ENCODE data around the gene MARVELD1.

DNA sequence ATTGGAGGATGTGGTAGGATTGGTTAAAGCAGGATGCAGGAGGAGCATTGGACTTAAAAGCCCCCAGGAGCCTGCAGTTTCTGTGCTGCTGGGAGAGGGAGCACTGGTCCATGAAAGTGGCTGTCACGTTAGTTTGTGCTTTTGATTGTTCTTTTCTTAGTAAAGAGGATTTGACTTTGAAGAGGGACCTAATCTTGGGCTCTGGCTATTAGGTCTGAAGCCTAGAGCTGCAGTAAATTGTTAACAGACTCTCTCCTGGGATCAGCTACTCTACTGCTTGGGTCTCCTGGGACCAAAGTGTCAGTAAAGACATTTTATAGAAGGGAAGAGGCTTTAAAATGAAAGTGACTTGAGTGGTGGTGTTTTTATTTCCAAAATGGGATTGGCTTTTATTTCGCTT is 27.1 kb downstream of the MARVELD1 start:
- TF ChIP-seq, protein P1, sequence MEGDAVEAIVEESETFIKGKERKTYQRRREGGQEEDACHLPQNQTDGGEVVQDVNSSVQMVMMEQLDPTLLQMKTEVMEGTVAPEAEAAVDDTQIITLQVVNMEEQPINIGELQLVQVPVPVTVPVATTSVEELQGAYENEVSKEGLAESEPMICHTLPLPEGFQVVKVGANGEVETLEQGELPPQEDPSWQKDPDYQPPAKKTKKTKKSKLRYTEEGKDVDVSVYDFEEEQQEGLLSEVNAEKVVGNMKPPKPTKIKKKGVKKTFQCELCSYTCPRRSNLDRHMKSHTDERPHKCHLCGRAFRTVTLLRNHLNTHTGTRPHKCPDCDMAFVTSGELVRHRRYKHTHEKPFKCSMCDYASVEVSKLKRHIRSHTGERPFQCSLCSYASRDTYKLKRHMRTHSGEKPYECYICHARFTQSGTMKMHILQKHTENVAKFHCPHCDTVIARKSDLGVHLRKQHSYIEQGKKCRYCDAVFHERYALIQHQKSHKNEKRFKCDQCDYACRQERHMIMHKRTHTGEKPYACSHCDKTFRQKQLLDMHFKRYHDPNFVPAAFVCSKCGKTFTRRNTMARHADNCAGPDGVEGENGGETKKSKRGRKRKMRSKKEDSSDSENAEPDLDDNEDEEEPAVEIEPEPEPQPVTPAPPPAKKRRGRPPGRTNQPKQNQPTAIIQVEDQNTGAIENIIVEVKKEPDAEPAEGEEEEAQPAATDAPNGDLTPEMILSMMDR (IDR thresholded peaks at IDR 0.05) = no peak
- no peak for TF ChIP-seq POLR2A (IDR thresholded peaks at IDR 0.05)

Measured in heart left ventricle (tissue), 13 donors.